ENCODE data around the gene HEXD.

Gene HEXD

DNA sequence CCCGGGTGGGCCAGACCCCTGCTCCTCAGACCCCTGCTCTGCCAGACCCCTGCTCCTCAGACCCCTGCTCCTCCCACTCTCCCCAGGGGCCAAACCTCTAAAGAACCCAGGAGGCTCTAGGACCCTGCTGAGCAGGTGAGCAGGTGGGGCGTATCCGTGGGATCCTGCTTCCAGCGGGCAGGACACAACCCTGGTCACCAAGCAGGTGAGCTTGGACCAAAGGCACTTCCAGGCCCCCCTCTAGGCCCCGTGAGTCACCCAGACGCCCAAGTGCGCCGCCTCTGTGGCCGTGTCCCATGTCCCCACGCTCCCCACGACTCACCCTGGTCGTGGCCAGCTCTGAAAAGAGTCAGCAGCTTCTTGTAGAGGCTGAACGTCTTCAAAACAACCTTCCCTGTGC lies 27.4 kb downstream of the HEXD start:
- DNase-seq (ENCODE audit: low spot score): no peak
- no peak for TF ChIP-seq CTCF (IDR thresholded peaks at IDR 0.05; ENCODE audit: borderline replicate concordance, control extremely low read depth, extremely low read depth, insufficient read depth, missing control alignments)
- in situ Hi-C loops (cut with MboI; ENCODE audit: low sequenced_read_pairs, unreplicated experiment): no loop called here

DNA sequence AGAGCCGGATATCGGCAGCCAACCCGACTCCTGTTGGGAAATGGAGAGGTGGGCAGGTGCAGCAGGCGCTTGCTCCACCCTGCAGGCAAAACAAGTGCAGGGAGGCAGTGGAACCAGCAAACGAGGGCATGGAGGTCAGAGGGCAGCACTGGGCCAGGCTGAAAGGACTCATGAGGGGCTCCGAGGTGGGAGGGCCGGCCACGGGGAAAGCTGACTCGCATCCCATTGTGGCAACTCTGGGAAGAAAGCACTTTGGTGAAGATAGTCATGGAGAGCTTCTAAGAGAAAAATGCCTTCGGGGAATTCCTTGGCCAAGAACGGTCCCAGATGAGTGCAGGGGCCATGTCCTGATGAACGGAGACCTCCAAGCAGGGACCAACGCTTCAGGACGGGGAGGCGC lies 28.0 kb downstream of the HEXD start:
- TF ChIP-seq CTCF (IDR thresholded peaks at IDR 0.05; ENCODE audit: borderline replicate concordance, control extremely low read depth, extremely low read depth, insufficient read depth, missing control alignments): no peak
- in situ Hi-C loops (cut with MboI; ENCODE audit: low sequenced_read_pairs, unreplicated experiment): no loop called here
- DNase-seq (ENCODE audit: low spot score): no peak

- in situ Hi-C loops (cut with MboI; ENCODE audit: low sequenced_read_pairs, unreplicated experiment): no loop called here
- no peak for DNase-seq (ENCODE audit: low spot score)
- no peak for TF ChIP-seq CTCF (IDR thresholded peaks at IDR 0.05; ENCODE audit: borderline replicate concordance, control extremely low read depth, extremely low read depth, insufficient read depth, missing control alignments)
Measured at GRCh38 chr17:82446649-82447048, 28.5 kb downstream of the HEXD start.

- in situ Hi-C loops (cut with MboI; ENCODE audit: low sequenced_read_pairs, unreplicated experiment): no loop called here
- TF ChIP-seq CTCF (IDR thresholded peaks at IDR 0.05; ENCODE audit: borderline replicate concordance, control extremely low read depth, extremely low read depth, insufficient read depth, missing control alignments): no peak
- DNase-seq (ENCODE audit: low spot score): no peak
Measured at GRCh38 chr17:82447876-82448275, 29.7 kb downstream of the HEXD start.

GRCh38 chr17:82449131-82449882 lies 31.2 kb downstream of the HEXD start:
- peak; percentile 79 for DNase-seq (ENCODE audit: low spot score)
- TF ChIP-seq CTCF (IDR thresholded peaks at IDR 0.05; ENCODE audit: borderline replicate concordance, control extremely low read depth, extremely low read depth, insufficient read depth, missing control alignments): no peak
- in situ Hi-C loops (cut with MboI; ENCODE audit: low sequenced_read_pairs, unreplicated experiment): no loop called here

- no peak for DNase-seq (ENCODE audit: low spot score)
- in situ Hi-C loops (cut with MboI; ENCODE audit: low sequenced_read_pairs, unreplicated experiment): no loop called here
- TF ChIP-seq CTCF (IDR thresholded peaks at IDR 0.05; ENCODE audit: borderline replicate concordance, control extremely low read depth, extremely low read depth, insufficient read depth, missing control alignments): no peak
Measured at GRCh38 chr17:82449883-82450356, 31.8 kb downstream of the HEXD start.

All from GM13976 (cell line).